Natural killer cell (primary cell): ENCODE results near the gene CSTF1. TPM values are rescaled to one million over a fixed set of nuclear protein-coding genes. Genes with fewer than 3 reads are reported as not detected.
A peak's percentile ranks its signal among the peaks of the same experiment; 100 is the strongest.

Experiments used
- ATAC-seq, 3 donors: fragments of 150-1000 bp in 2 of 3; fragments of 200-7000 bp in 1 of 3; cut with Tn5 transposase; 1 replicate in 1 of 3; 2 replicates in 2 of 3; pipeline ENCODE4 v1.10.0; 2021; ENCODE audit warnings: mild to moderate bottlenecking in 2 of 3, moderate library complexity in 2 of 3
- DNase-seq, 2 donors: peaks; one replicate each; pipeline versions ENCODE4 v3.0.0 to v3.0.0-alpha.2; 2013 to 2021; ENCODE audit warnings: mixed read lengths in 1 of 2
- H3K27ac ChIP-seq: one replicate; pipeline ENCODE4 v1.5.1; 2013; ENCODE audit warnings: mild to moderate bottlenecking, low read length
- H3K27me3 ChIP-seq: one replicate; pipeline ENCODE4 v1.6.1; 2013; ENCODE audit warnings: low read length; ENCODE audit not compliant: control insufficient read depth, insufficient read depth
- H3K36me3 ChIP-seq: one replicate; pipeline ENCODE4 v1.6.1; 2013; ENCODE audit warnings: low read length; ENCODE audit not compliant: control insufficient read depth, insufficient read depth
- H3K4me1 ChIP-seq: one replicate; pipeline ENCODE4 v1.6.1; 2013; ENCODE audit warnings: low read length; ENCODE audit not compliant: control insufficient read depth, insufficient read depth
- H3K4me3 ChIP-seq: one replicate; pipeline ENCODE4 v1.5.1; 2013; ENCODE audit warnings: low read length
- H3K9me3 ChIP-seq: one replicate; pipeline ENCODE4 v1.6.1; 2013; ENCODE audit warnings: low read length; ENCODE audit not compliant: control insufficient read depth, insufficient read depth
- H3K27ac Mint-ChIP-seq, 2 donors: one replicate each; pipeline ENCODE4 v1.8.0; 2022; ENCODE audit warnings: mild to moderate bottlenecking in 2 of 2, mixed read lengths in 2 of 2, moderate library complexity in 1 of 2
- H3K27me3 Mint-ChIP-seq, 2 donors: one replicate each; pipeline ENCODE4 v1.8.0; 2022; ENCODE audit warnings: low read depth in 2 of 2, mixed read lengths in 2 of 2
- H3K36me3 Mint-ChIP-seq: one replicate; pipeline ENCODE4 v1.8.0; 2022; ENCODE audit warnings: mixed read lengths
- H3K4me1 Mint-ChIP-seq, 2 donors: one replicate each; pipeline ENCODE4 v1.8.0; 2022; ENCODE audit warnings: mixed read lengths in 2 of 2
- H3K4me3 Mint-ChIP-seq: one replicate; pipeline ENCODE4 v1.8.0; 2022; ENCODE audit warnings: mild to moderate bottlenecking, moderate library complexity, mixed read lengths
- H3K9me3 Mint-ChIP-seq, 2 donors: one replicate each; pipeline ENCODE4 v1.8.0; 2022; ENCODE audit warnings: mixed read lengths in 2 of 2
- CTCF ChIP-seq: fragments of 200-600 bp; IDR thresholded peaks from one replicate; pipeline ENCODE4 v1.8.0; 2022; ENCODE audit warnings: antibody characterized with exemption
- WGBS: methylation state at CpG from one replicate; pipeline ENCODE4 v1.1.7; 2013; ENCODE audit warnings: missing lambda C conversion rate; ENCODE audit not compliant: insufficient coverage; 5-methylcytosine and 5-hydroxymethylcytosine counted together
- intact Hi-C: fragments of 100-400 bp; cut with micrococcal nuclease; formaldehyde crosslinking; loops from one replicate; pipeline ENCODE4 v1.14.2; 2022
- total RNA-seq, 4 donors: library from RNA; stranded (reverse); fragments of 120-200 nt in 1 of 4; gene quantifications; one replicate each; pipeline versions ENCODE4 v1.2.3 to v1.2.4, GENCODE V29; 2013 to 2022

CSTF1 gene
- total RNA-seq, 3 donors from 2014 or later (not counting 1 experiment from before 2014, with no cell fraction given) = 15.8 to 24.3 (median 18.5) TPM

DNA sequence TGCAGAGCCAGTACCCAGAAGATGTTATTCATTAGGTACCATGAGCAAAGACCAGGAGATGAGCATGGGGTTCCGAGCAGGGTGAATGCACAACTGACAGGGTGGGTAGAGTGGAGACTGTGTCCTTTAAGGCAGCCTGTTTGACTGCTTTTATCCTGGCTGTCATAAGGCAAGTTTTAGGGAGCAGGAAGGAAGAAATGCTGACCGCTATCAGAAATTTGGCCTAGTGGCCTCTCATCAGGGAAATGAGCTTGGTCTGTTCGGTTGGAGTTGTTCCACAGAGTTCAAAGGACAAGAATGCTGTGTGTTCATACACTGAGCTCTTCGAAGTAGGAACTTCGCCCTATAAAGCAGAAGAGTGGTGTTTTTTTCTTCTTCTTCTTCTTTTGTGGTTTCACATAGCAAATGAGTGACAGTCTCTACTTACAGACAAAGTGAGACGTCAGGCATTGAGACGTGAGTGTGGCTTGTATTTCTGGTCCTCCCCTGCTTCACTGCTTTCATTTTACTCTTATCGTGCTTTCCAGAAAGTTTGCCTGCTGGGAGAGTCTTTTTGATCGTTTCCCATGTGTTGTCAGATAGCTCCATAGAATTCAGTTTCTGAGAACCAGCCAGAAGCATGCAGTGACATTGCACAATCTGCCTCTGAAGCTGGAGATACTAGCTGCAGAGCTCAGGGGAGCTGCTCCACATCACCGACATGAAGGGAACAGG is 19.5 kb downstream of the CSTF1 start, which contains the start of gene CASS4:
CASS4 (plus strand) TSS at position 502 of the 714 bp plus-strand sequence; CDS start at position 701, 199 bp downstream.
- intact Hi-C loops = loop anchor here (1.0 to 5.0 kb wide), 3 partner anchors 8 to 50 kb away; partner anchors contain the start of genes AURKA and CSTF1
- Histone ChIP-seq H3K4me3 (peak within 1 kb of the TSS; percentile 37), H3K27ac (peak within 1 kb of the TSS; percentile 82), H3K36me3 (peaks cover 12% of the 10 kb centered on the region), H3K27me3 (no peaks in the 10 kb centered on the region), H3K9me3 (no peaks in the 10 kb centered on the region), H3K4me1 (peaks cover 41% of the 10 kb centered on the region)
- DNase-seq = peak in 1 of 2 donors; percentile 78
- no peak for TF ChIP-seq CTCF
- Mint-ChIP-seq H3K4me1 (peaks cover 47% of the 10 kb centered on the region in 2 donors), H3K4me3 (peak within 1 kb of the TSS; percentile 89), H3K9me3 (no peaks in the 10 kb centered on the region), H3K36me3 (no peaks in the 10 kb centered on the region), H3K27me3 (no peaks in the 10 kb centered on the region), H3K27ac (peak within 1 kb of the TSS; percentile 93 to 95)
- ATAC-seq = peak; percentile 73 to 89 (median 86)
- WGBS = 7% methylated on average over 10 of the region's 10 CpGs

GRCh38 chr20:56412473-56412790 is 20.0 kb downstream of the CSTF1 start:
- Mint-ChIP-seq H3K27ac (peak overlapping the region; percentile 93 to 95), H3K4me3 (peak overlapping the region; percentile 89), H3K36me3 (no peaks in the 10 kb centered on the region), H3K27me3 (no peaks in the 10 kb centered on the region), H3K4me1 (peaks cover 52 to 53% of the 10 kb centered on the region in 2 donors), H3K9me3 (no peaks in the 10 kb centered on the region)
- peak overlapping the region; percentile 82 for H3K27ac ChIP-seq
- H3K4me1 ChIP-seq = peaks cover 42% of the 10 kb centered on the region
- peaks cover 7% of the 10 kb centered on the region for H3K36me3 ChIP-seq
- peak overlapping the region; percentile 37 for H3K4me3 ChIP-seq
- DNase-seq (no peak), ATAC-seq (no peak)
- intact Hi-C loops = loop anchor here (1.0 to 5.0 kb wide), 3 partner anchors 8 to 50 kb away; partner anchors contain the start of genes AURKA and CSTF1
- no peaks in the 10 kb centered on the region for H3K27me3 ChIP-seq
- TF ChIP-seq CTCF = no peak
- WGBS = 63% methylated on average over 7 of the region's 7 CpGs
- H3K9me3 ChIP-seq = no peaks in the 10 kb centered on the region

- Histone ChIP-seq H3K36me3 (peaks cover 1% of the 10 kb centered on the region), H3K27me3 (no peaks in the 10 kb centered on the region), H3K4me3 (peak overlapping the region; percentile 37), H3K9me3 (no peaks in the 10 kb centered on the region), H3K27ac (peak overlapping the region; percentile 82), H3K4me1 (peaks cover 48% of the 10 kb centered on the region)
- 82% methylated on average over 2 of the region's 3 CpGs for WGBS
- no peak for TF ChIP-seq CTCF
- Mint-ChIP-seq H3K27me3 (no peaks in the 10 kb centered on the region), H3K4me3 (peak overlapping the region; percentile 89), H3K9me3 (no peaks in the 10 kb centered on the region), H3K27ac (peak overlapping the region; percentile 93 to 95), H3K4me1 (peaks cover 57 to 58% of the 10 kb centered on the region in 2 donors), H3K36me3 (no peaks in the 10 kb centered on the region)
- no peak for DNase-seq
- intact Hi-C loops = loop anchor here (1.0 to 5.0 kb wide), 3 partner anchors 9 to 49 kb away; partner anchors contain the start of genes AURKA and CSTF1
- ATAC-seq = no peak
These were observed 20.5 kb downstream of the CSTF1 start for GRCh38 chr20:56412949-56413348.
